HepG2 (cell line): ENCODE measurements around the gene HYAL2. TPM values are rescaled to one million over a fixed set of nuclear protein-coding genes. Genes with fewer than 3 reads are reported as not detected.

ENCODE experiments used
- ATF3 ChIP-seq: sonication (generic); formaldehyde crosslinking; IDR thresholded peaks from 2 replicates; pipeline ENCODE4 v1.4.0; 2020; ENCODE audit warnings: missing genetic modification reagents
- ATF7-NPFF ChIP-seq: sonication (generic); formaldehyde crosslinking; IDR thresholded peaks from 2 replicates; pipeline ENCODE4 v1.8.1; 2023; ENCODE audit warnings: mild to moderate bottlenecking, low read depth, missing genetic modification reagents, moderate library complexity
- CAMTA2 ChIP-seq: sonication (generic); formaldehyde crosslinking; IDR thresholded peaks from 2 replicates; pipeline ENCODE4 v1.4.0; 2020; ENCODE audit warnings: mild to moderate bottlenecking, missing genetic modification reagents, borderline replicate concordance
- CREB1 ChIP-seq, 2 experiments: fragments of 450-650 bp in 1 of 2; IDR thresholded peaks; 2 replicates each; pipeline ENCODE4 v1.6.1; 2016 to 2017; ENCODE audit warnings: control low read depth in 1 of 2, mild to moderate bottlenecking in 1 of 2, missing compliant biosample characterization in 1 of 2, missing genetic modification characterization in 1 of 2
- FOXK1 ChIP-seq: sonication (generic); formaldehyde crosslinking; IDR thresholded peaks from 2 replicates; pipeline ENCODE4 v1.4.0; 2020; ENCODE audit warnings: low read depth, missing genetic modification reagents, borderline replicate concordance
- GABPB1 ChIP-seq: IDR thresholded peaks from 2 replicates; pipeline ENCODE4 v1.6.1; 2016; ENCODE audit warnings: mild to moderate bottlenecking, missing genetic modification reagents, moderate library complexity, missing compliant biosample characterization
- GPN1 ChIP-seq: sonication (generic); formaldehyde crosslinking; IDR thresholded peaks from 2 replicates; pipeline ENCODE4 v1.5.1; 2020; ENCODE audit warnings: missing genetic modification reagents, borderline replicate concordance
- MAZ ChIP-seq, 2 experiments: sonication (generic) in 1 of 2; formaldehyde crosslinking in 1 of 2; IDR thresholded peaks; 2 replicates each; pipeline versions ENCODE4 v1.5.0 to v1.6.1; 2012 to 2020; ENCODE audit warnings: low read depth in 2 of 2, mild to moderate bottlenecking in 2 of 2, borderline replicate concordance in 1 of 2, improper control_type of control experiment in 1 of 2, low read length in 1 of 2, missing genetic modification reagents in 1 of 2, moderate library complexity in 1 of 2
- MIER2 ChIP-seq: IDR thresholded peaks from 2 replicates; pipeline ENCODE4 v1.6.1; 2016; ENCODE audit warnings: missing biosample characterization, missing genetic modification reagents
- NCOA2 ChIP-seq: sonication (generic); formaldehyde crosslinking; IDR thresholded peaks from 2 replicates; pipeline ENCODE4 v1.8.0; 2022; ENCODE audit warnings: inconsistent platforms
- RBFOX2 ChIP-seq: fragments of 200-400 bp; formaldehyde crosslinking; IDR thresholded peaks from 2 replicates; pipeline ENCODE4 v1.6.1; 2017; ENCODE audit warnings: low read depth, mild to moderate bottlenecking, low read length
- SNAPC2 ChIP-seq: sonication (generic); formaldehyde crosslinking; IDR thresholded peaks from 2 replicates; pipeline ENCODE4 v1.8.1; 2022; ENCODE audit warnings: mild to moderate bottlenecking, missing genetic modification reagents
- TBX2 ChIP-seq: sonication (generic); formaldehyde crosslinking; IDR thresholded peaks from 2 replicates; pipeline ENCODE4 v1.5.0; 2020; ENCODE audit warnings: missing genetic modification reagents, mild to moderate bottlenecking, borderline replicate concordance
- TCF7 ChIP-seq: sonication (generic); IDR thresholded peaks from 2 replicates; pipeline ENCODE4 v1.6.1; 2016; ENCODE audit warnings: antibody characterized with exemption, low read depth
- YY1 ChIP-seq: IDR thresholded peaks from 2 replicates; pipeline ENCODE4 v1.6.1; 2011; ENCODE audit warnings: low read length, low read depth, moderate library complexity, mild to moderate bottlenecking; ENCODE audit not compliant: insufficient read depth, insufficient replicate concordance
- ZBTB49 ChIP-seq: sonication (generic); formaldehyde crosslinking; IDR thresholded peaks from 2 replicates; pipeline ENCODE4 v1.4.0; 2020; ENCODE audit warnings: missing genetic modification reagents, borderline replicate concordance
- ZFP1 ChIP-seq: IDR thresholded peaks from 2 replicates; pipeline ENCODE4 v1.6.1; 2016
- ZFP36L1 ChIP-seq: sonication (generic); formaldehyde crosslinking; IDR thresholded peaks from 2 replicates; pipeline ENCODE4 v1.8.0; 2022; ENCODE audit warnings: mild to moderate bottlenecking, missing genetic modification reagents, moderate library complexity
- ZNF510 ChIP-seq: sonication (generic); formaldehyde crosslinking; IDR thresholded peaks from 2 replicates; pipeline ENCODE4 v1.4.0; 2020; ENCODE audit warnings: low read depth, mild to moderate bottlenecking, missing genetic modification reagents
- ZNF878 ChIP-seq: sonication (generic); formaldehyde crosslinking; IDR thresholded peaks from 2 replicates; pipeline ENCODE4 v1.8.1; 2023; ENCODE audit warnings: mild to moderate bottlenecking, missing genetic modification reagents, moderate library complexity
- ZNF879 ChIP-seq: sonication (generic); formaldehyde crosslinking; IDR thresholded peaks from 2 replicates; pipeline ENCODE4 v1.8.1; 2023; ENCODE audit warnings: missing genetic modification reagents
- polyA plus RNA-seq, 8 experiments: library from polyadenylated mRNA; depleted of rRNA in 3 of 8; stranded (reverse) in 7 of 8; unstranded in 1 of 8; fragments of >200 nt; fragmentation: Illumina TruSeq in 4 of 8; extraction: Trizol in 4 of 8; gene quantifications; 2 replicates each; pipeline versions ENCODE4 v1.2.1 to v1.2.3, GENCODE V29; 2011 to 2016; ENCODE audit warnings: low read depth in 4 of 8, missing spikeins in 1 of 8, mixed read lengths in 1 of 8; ENCODE audit not compliant: insufficient read depth in 1 of 8
- total RNA-seq, 5 experiments: library from RNA; depleted of rRNA; stranded (reverse); fragments of >200 nt; fragmentation: Illumina TruSeq; extraction: Trizol; gene quantifications; 2 replicates each; pipeline ENCODE4 v1.2.3, GENCODE V29; 2016; ENCODE audit warnings: low read depth in 1 of 5
- TF ChIP-seq, protein P1 (sequence below): sonication (generic); formaldehyde crosslinking; IDR thresholded peaks from 2 replicates; pipeline ENCODE4 v1.4.0; 2020; ENCODE audit warnings: missing genetic modification reagents, borderline replicate concordance
- TF ChIP-seq, protein P2 (sequence below): sonication (generic); formaldehyde crosslinking; IDR thresholded peaks from 2 replicates; pipeline ENCODE4 v1.4.0; 2020; ENCODE audit warnings: mild to moderate bottlenecking, missing genetic modification reagents

Gene HYAL2
- total and polyA plus RNA-seq, 2 of the 13 experiments (the other 11 are each of a cell fraction or from before 2014, with no cell fraction given), result 76.2 to 102 TPM

DNA sequence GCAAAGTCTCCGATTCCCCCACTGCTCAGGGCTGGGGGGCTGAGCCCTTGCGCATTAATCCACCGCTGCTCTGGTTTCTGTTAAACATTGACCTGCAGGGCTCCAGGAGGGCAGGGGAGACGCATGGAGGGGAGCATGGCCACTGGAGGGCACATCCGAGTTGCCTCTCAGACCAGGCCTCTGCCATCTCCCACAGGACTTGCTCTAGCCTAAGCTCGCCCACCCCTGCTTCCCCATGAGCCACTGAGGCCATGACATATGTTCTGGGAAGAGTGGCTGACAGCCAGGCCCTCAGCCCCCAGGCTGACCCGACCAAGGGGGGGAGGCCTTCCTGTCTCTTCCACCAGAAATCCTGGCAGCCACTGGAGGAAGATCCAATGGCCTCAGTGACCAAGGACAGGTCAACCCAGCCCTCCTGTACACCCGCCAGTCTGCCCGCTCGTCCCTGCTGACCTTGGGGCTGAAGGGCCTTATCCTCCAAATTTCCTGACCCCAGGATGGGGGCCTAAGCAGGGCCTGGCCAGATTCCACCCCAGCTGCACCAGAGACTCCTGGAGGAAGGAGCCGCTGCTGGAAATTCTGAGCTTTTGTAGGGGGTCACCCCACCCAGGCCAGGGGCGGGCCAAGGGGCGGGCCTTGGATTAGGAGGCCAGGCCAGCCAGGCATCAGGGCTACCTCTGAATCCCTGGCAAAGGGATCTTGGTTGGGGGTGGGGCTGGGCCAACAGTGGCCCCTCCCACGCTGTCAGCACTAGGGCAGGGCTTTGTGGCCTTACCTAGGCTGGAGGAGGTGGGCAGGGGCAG is 19.3 kb downstream of the HYAL2 start, which contains the start of gene HYAL1 (continued):
- TF ChIP-seq SNAPC2 (peak; percentile 96), MAZ (IDR thresholded peaks at IDR 0.05; ENCODE audit: borderline replicate concordance, low read depth, low read length) (peak; percentile 79), MAZ (CRISPR knock-in tag; IDR thresholded peaks at IDR 0.05; ENCODE audit: low read depth) (peak; percentile 88), ZFP1 (CRISPR knock-in tag) (0 out of 2 replicates have a peak, but pooled peaks have one; percentile 40), MIER2 (no peak), YY1 (peak; percentile 34), GPN1 (peak; percentile 62; the same call in 1 of the 2 replicates), ZNF878 (0 out of 2 replicates have a peak, but pooled peaks have one; percentile 8), CREB1 (IDR thresholded peaks at IDR 0.05) (no peak), CREB1 (CRISPR knock-in tag; IDR thresholded peaks at IDR 0.05) (no peak), ZBTB49 (no peak), TBX2 (peak; percentile 51), ZNF879 (CRISPR knock-in tag) (no peak), TCF7 (no peak), CAMTA2 (peak; percentile 81; the same call in 1 of the 2 replicates), ATF3 (CRISPR knock-in tag) (no peak), ZNF510 (CRISPR knock-in tag) (peak; percentile 20; the same call in 1 of the 2 replicates), ZFP36L1 (CRISPR knock-in tag) (peak; percentile 51; the same call in 1 of the 2 replicates), RBFOX2 (peak; percentile 85), NCOA2 (CRISPR knock-in tag) (no peak; the same call in 1 of the 2 replicates), FOXK1 (CRISPR knock-in tag) (peak; percentile 40; the same call in 1 of the 2 replicates), GABPB1 (CRISPR knock-in tag) (peak; percentile 56; the same call in 1 of the 2 replicates), ATF7-NPFF (CRISPR knock-in tag) (peak; percentile 46; the same call in 1 of the 2 replicates)
- TF ChIP-seq, protein P1, sequence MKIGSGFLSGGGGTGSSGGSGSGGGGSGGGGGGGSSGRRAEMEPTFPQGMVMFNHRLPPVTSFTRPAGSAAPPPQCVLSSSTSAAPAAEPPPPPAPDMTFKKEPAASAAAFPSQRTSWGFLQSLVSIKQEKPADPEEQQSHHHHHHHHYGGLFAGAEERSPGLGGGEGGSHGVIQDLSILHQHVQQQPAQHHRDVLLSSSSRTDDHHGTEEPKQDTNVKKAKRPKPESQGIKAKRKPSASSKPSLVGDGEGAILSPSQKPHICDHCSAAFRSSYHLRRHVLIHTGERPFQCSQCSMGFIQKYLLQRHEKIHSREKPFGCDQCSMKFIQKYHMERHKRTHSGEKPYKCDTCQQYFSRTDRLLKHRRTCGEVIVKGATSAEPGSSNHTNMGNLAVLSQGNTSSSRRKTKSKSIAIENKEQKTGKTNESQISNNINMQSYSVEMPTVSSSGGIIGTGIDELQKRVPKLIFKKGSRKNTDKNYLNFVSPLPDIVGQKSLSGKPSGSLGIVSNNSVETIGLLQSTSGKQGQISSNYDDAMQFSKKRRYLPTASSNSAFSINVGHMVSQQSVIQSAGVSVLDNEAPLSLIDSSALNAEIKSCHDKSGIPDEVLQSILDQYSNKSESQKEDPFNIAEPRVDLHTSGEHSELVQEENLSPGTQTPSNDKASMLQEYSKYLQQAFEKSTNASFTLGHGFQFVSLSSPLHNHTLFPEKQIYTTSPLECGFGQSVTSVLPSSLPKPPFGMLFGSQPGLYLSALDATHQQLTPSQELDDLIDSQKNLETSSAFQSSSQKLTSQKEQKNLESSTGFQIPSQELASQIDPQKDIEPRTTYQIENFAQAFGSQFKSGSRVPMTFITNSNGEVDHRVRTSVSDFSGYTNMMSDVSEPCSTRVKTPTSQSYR, result peak; percentile 52; the same call in 1 of the 2 replicates
- TF ChIP-seq, protein P2, sequence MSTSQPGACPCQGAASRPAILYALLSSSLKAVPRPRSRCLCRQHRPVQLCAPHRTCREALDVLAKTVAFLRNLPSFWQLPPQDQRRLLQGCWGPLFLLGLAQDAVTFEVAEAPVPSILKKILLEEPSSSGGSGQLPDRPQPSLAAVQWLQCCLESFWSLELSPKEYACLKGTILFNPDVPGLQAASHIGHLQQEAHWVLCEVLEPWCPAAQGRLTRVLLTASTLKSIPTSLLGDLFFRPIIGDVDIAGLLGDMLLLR (CRISPR knock-in tag), result peak; percentile 88
